ENCODE measurements around the gene GALNT17. TPM values are rescaled to one million over a fixed set of nuclear protein-coding genes. Genes with fewer than 3 reads are reported as not detected.

The GALNT17 gene
- total RNA-seq, 5 donors from 2014 or later (not counting 1 experiment from before 2014, with no cell fraction given): 0.09 to 0.20 TPM; not detected in 3

DNA sequence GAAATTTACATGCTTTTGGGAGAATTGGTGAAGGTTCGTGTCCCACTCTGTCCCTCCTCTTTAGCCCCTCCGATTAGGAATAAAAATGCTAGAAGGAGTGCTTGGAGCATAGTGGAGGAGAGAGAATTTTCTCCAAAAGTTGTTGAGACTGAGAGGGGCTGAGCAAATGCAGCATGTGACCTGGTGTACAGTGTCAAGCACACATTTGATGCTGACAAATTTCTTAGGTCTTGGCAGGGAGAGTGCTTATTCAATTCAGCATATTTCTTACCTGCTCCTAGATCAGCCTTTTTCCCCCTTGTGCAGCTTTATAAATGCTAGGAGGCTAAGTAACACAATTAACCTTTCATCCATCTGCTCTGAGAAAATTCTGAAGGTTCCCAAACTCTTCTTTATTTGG, 189.0 kb downstream of the GALNT17 start:
- Mint-ChIP-seq H3K4me1 (no peaks in the 10 kb centered on the region), H3K4me3 (no peak overlapping the region)
- POLR2A ChIA-PET: no interaction called here

DNA sequence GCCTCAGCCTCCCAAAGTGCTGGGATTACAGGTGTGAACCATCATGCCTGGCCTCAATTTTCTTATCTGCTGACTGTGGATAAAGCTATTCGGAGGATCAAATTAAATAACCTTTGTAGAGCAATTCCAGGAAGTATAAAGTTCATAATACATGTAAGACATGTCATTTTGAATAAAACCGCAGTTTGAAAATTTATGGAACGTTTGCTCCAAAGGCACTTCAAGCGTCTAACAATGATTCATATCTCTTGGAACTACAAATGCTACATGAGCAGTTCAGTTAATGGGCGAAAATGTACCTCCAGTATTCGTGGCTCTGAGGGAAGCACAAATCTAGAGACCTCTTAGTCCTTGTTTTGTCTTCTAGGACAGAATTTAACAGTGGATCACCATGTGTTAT, 190.3 kb downstream of the GALNT17 start:
- Histone ChIP-seq H3K36me3 (ENCODE audit: control insufficient read depth in 2 of 2, extremely low read depth in 1 of 2, insufficient read depth in 1 of 2, low read length in 1 of 2) (no peaks in the 10 kb centered on the region), H3K4me1 (ENCODE audit: control insufficient read depth in 1 of 2, extremely low read depth in 1 of 2, insufficient read depth in 2 of 2, low read length in 2 of 2) (no peaks in the 10 kb centered on the region), H3K27ac (ENCODE audit: low read length) (no peak overlapping the region), H3K9me3 (no peaks in the 10 kb centered on the region), H3K4me3 (ENCODE audit: control insufficient read depth in 1 of 2, extremely low read depth in 1 of 2, low read length in 1 of 2) (no peak overlapping the region), H3K27me3 (replicated peaks in 1 of 2; ENCODE audit: control insufficient read depth in 2 of 2, extremely low read depth in 1 of 2, insufficient read depth in 2 of 2, low read length in 1 of 2) (no peaks in the 10 kb centered on the region)
- Mint-ChIP-seq H3K27ac (no peak overlapping the region), H3K36me3 (no peaks in the 10 kb centered on the region), H3K4me1 (no peaks in the 10 kb centered on the region), H3K27me3 (no peaks in the 10 kb centered on the region), H3K9me3 (peaks cover 14 to 28% (median 14%) of the 10 kb centered on the region in 3 donors), H3K4me3 (no peak overlapping the region)
- POLR2A ChIA-PET: no interaction called here
- no peak for ATAC-seq (replicated peaks in 1 of 4)
- 77% methylated on average over 5 of the region's 6 CpGs for WGBS (ENCODE audit: insufficient coverage)
- CTCF ChIA-PET: no interaction called here
- no peak for DNase-seq

More for the DNA sequence above, 189.0 kb downstream of the GALNT17 start:
- ATAC-seq (replicated peaks in 1 of 4): no peak
- Histone ChIP-seq H3K9me3 (no peaks in the 10 kb centered on the region), H3K27ac (ENCODE audit: low read length) (no peak overlapping the region), H3K4me1 (ENCODE audit: control insufficient read depth in 1 of 2, extremely low read depth in 1 of 2, insufficient read depth in 2 of 2, low read length in 2 of 2) (no peaks in the 10 kb centered on the region), H3K36me3 (ENCODE audit: control insufficient read depth in 2 of 2, extremely low read depth in 1 of 2, insufficient read depth in 1 of 2, low read length in 1 of 2) (no peaks in the 10 kb centered on the region), H3K4me3 (ENCODE audit: control insufficient read depth in 1 of 2, extremely low read depth in 1 of 2, low read length in 1 of 2) (no peak overlapping the region), H3K27me3 (replicated peaks in 1 of 2; ENCODE audit: control insufficient read depth in 2 of 2, extremely low read depth in 1 of 2, insufficient read depth in 2 of 2, low read length in 1 of 2) (no peaks in the 10 kb centered on the region)
- Mint-ChIP-seq H3K27me3 (no peaks in the 10 kb centered on the region), H3K9me3 (peaks cover 14 to 33% (median 14%) of the 10 kb centered on the region in 3 donors), H3K36me3 (no peaks in the 10 kb centered on the region), H3K27ac (no peak overlapping the region)
- CTCF ChIA-PET: no interaction called here
- WGBS (ENCODE audit: insufficient coverage): no CpG with 5 or more reads among the region's 2 CpGs
- DNase-seq: no peak

DNA sequence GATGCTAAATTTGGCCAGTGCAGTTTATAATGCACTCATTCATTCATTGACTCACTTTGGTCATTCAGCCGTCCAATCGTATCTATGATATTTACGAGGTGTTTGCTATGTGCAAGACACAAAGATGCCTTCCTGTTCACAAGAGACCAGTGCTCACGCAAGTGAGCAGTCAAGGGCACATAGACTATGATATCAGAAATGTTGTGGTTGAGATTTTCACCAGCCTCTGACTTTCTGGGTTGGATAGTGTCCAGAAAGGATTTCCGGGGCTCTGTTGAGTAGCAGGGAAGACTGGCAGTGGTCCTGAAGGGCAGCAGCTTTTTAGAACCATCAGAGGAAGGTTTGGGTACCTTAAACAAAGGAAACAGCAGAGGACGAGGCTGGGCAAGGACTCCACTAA, 191.8 kb downstream of the GALNT17 start:
- ChIA-PET CTCF (no interaction called here), POLR2A (interaction anchor here in 1 of 2 donors (0.6 kb wide), 1 partner anchor 92 kb away, joined by 5 read pairs; no protein-coding TSS in a partner anchor)
- Mint-ChIP-seq H3K27ac (no peak overlapping the region), H3K9me3 (peaks cover 17 to 28% (median 19%) of the 10 kb centered on the region in 3 donors), H3K4me3 (no peak overlapping the region), H3K27me3 (no peaks in the 10 kb centered on the region), H3K36me3 (no peaks in the 10 kb centered on the region), H3K4me1 (no peaks in the 10 kb centered on the region)
- no peak overlapping the region for H3K4me3 ChIP-seq (ENCODE audit: control insufficient read depth in 1 of 2, extremely low read depth in 1 of 2, low read length in 1 of 2)
- ATAC-seq (replicated peaks in 1 of 4): no peak
- no peaks in the 10 kb centered on the region for H3K9me3 ChIP-seq
- no peak overlapping the region for H3K27ac ChIP-seq (ENCODE audit: low read length)
- no peaks in the 10 kb centered on the region for H3K36me3 ChIP-seq (ENCODE audit: control insufficient read depth in 2 of 2, extremely low read depth in 1 of 2, insufficient read depth in 1 of 2, low read length in 1 of 2)
- WGBS (ENCODE audit: insufficient coverage): 85% methylated on average over 5 of the region's 6 CpGs
- H3K27me3 ChIP-seq (replicated peaks in 1 of 2; ENCODE audit: control insufficient read depth in 2 of 2, extremely low read depth in 1 of 2, insufficient read depth in 2 of 2, low read length in 1 of 2): no peaks in the 10 kb centered on the region
- H3K4me1 ChIP-seq (ENCODE audit: control insufficient read depth in 1 of 2, extremely low read depth in 1 of 2, insufficient read depth in 2 of 2, low read length in 2 of 2): no peaks in the 10 kb centered on the region
- no peak for DNase-seq

DNA sequence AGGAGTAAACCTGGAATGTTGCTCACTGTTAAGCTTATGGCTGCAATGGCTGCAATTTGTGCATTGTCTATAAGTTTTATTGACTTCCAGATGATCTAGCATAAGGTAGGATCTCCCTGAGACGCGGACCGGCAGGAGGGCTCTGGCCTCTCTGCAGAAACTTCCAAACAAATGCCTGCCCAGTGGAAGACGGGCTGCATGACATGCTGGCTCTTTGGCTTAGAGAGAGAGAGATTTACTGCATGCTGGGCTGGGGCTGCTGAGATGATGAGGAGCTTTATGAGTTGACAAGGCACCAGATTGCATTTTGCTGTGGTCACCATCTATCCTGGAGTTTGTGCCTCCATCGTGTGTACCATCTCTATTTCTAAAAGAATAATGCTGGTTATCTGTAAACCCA, 193.2 kb downstream of the GALNT17 start:
- no peak overlapping the region for H3K27ac ChIP-seq (ENCODE audit: low read length)
- 100% methylated on average over 4 of the region's 5 CpGs for WGBS (ENCODE audit: insufficient coverage)
- no peak for ATAC-seq (replicated peaks in 1 of 4)
- no peak overlapping the region for H3K27ac Mint-ChIP-seq
- no peak for DNase-seq
- H3K4me3 Mint-ChIP-seq: no peak overlapping the region
- no peaks in the 10 kb centered on the region for H3K36me3 ChIP-seq (ENCODE audit: control insufficient read depth in 2 of 2, extremely low read depth in 1 of 2, insufficient read depth in 1 of 2, low read length in 1 of 2)
- no peaks in the 10 kb centered on the region for H3K4me1 ChIP-seq (ENCODE audit: control insufficient read depth in 1 of 2, extremely low read depth in 1 of 2, insufficient read depth in 2 of 2, low read length in 2 of 2)
- ChIA-PET POLR2A (no interaction called here), CTCF (interaction anchor here in 1 of 2 donors (0.6 kb wide), 1 partner anchor 376 kb away, joined by 3 read pairs; no protein-coding TSS in a partner anchor)
- H3K27me3 Mint-ChIP-seq: no peaks in the 10 kb centered on the region
- H3K27me3 ChIP-seq (replicated peaks in 1 of 2; ENCODE audit: control insufficient read depth in 2 of 2, extremely low read depth in 1 of 2, insufficient read depth in 2 of 2, low read length in 1 of 2): no peaks in the 10 kb centered on the region
- peaks cover 11 to 21% (median 14%) of the 10 kb centered on the region in 3 donors for H3K9me3 Mint-ChIP-seq
- H3K36me3 Mint-ChIP-seq: no peaks in the 10 kb centered on the region
- no peaks in the 10 kb centered on the region for H3K9me3 ChIP-seq
- no peaks in the 10 kb centered on the region for H3K4me1 Mint-ChIP-seq
- no peak overlapping the region for H3K4me3 ChIP-seq (ENCODE audit: control insufficient read depth in 1 of 2, extremely low read depth in 1 of 2, low read length in 1 of 2)

DNA sequence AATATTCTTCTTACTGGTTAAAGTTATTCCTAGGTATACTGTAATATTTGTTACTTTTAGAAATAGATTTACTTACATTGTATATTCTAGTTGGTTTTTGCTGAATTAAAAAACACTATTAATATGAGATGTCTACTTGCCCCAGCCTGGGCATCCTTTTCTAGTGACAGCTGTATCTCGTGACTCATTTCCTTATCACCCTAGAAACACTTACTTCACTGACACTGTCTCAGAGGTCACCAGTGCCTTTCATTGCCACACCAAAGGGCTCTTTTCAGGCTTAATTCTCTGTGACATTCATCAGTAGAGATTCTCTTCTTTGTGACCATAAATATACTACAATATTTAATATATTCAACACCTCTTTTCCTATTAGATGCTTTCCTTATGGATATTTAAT, 194.7 kb downstream of the GALNT17 start:
- H3K36me3 ChIP-seq (ENCODE audit: control insufficient read depth in 2 of 2, extremely low read depth in 1 of 2, insufficient read depth in 1 of 2, low read length in 1 of 2): no peaks in the 10 kb centered on the region
- H3K9me3 Mint-ChIP-seq: peaks cover 17 to 26% (median 18%) of the 10 kb centered on the region in 3 donors
- no peak overlapping the region for H3K27ac Mint-ChIP-seq
- ChIA-PET CTCF (no interaction called here), POLR2A (no interaction called here)
- no peaks in the 10 kb centered on the region for H3K4me1 Mint-ChIP-seq
- DNase-seq (no peak), ATAC-seq (replicated peaks in 1 of 4) (no peak)
- 57% methylated on average over 1 of the region's 1 CpG for WGBS (ENCODE audit: insufficient coverage)
- H3K4me3 Mint-ChIP-seq: no peak overlapping the region
- no peaks in the 10 kb centered on the region for H3K36me3 Mint-ChIP-seq
- H3K4me1 ChIP-seq (ENCODE audit: control insufficient read depth in 1 of 2, extremely low read depth in 1 of 2, insufficient read depth in 2 of 2, low read length in 2 of 2): no peaks in the 10 kb centered on the region
- H3K4me3 ChIP-seq (ENCODE audit: control insufficient read depth in 1 of 2, extremely low read depth in 1 of 2, low read length in 1 of 2): no peak overlapping the region
- H3K27ac ChIP-seq (ENCODE audit: low read length): no peak overlapping the region
- H3K27me3 Mint-ChIP-seq: no peaks in the 10 kb centered on the region
- H3K27me3 ChIP-seq (replicated peaks in 1 of 2; ENCODE audit: control insufficient read depth in 2 of 2, extremely low read depth in 1 of 2, insufficient read depth in 2 of 2, low read length in 1 of 2): no peaks in the 10 kb centered on the region
- no peaks in the 10 kb centered on the region for H3K9me3 ChIP-seq

DNA sequence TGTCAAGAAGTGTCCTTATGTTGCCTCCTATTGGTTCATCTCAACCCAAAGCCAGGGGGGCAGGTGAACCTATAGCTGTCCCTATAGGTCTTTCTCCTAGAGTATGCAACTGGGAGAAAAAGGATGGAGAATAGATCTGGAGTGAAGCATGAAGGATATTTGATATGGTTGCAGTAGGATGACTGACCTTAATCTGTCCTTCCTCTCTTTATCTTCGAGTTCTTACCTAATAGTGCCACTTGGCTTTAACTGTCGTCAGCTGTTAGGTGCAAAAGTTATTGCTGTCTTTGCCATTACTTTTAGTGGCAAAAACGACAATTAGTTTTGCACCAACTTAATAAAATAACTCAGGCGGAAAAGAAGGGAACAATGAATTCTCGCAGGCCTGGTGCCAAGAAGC, 196.0 kb downstream of the GALNT17 start:
- no peak overlapping the region for H3K27ac ChIP-seq (ENCODE audit: low read length)
- no peak for ATAC-seq (replicated peaks in 1 of 4)
- Mint-ChIP-seq H3K36me3 (no peaks in the 10 kb centered on the region), H3K4me3 (no peak overlapping the region), H3K4me1 (no peaks in the 10 kb centered on the region), H3K27me3 (no peaks in the 10 kb centered on the region), H3K9me3 (peaks cover 15 to 17% (median 16%) of the 10 kb centered on the region in 3 donors), H3K27ac (no peak overlapping the region)
- H3K4me1 ChIP-seq (ENCODE audit: control insufficient read depth in 1 of 2, extremely low read depth in 1 of 2, insufficient read depth in 2 of 2, low read length in 2 of 2): no peaks in the 10 kb centered on the region
- no peaks in the 10 kb centered on the region for H3K9me3 ChIP-seq
- 90% methylated on average over 3 of the region's 5 CpGs for WGBS (ENCODE audit: insufficient coverage)
- POLR2A ChIA-PET: no interaction called here
- no peak overlapping the region for H3K4me3 ChIP-seq (ENCODE audit: control insufficient read depth in 1 of 2, extremely low read depth in 1 of 2, low read length in 1 of 2)
- DNase-seq: no peak
- CTCF ChIA-PET: no interaction called here
- H3K27me3 ChIP-seq (replicated peaks in 1 of 2; ENCODE audit: control insufficient read depth in 2 of 2, extremely low read depth in 1 of 2, insufficient read depth in 2 of 2, low read length in 1 of 2): no peaks in the 10 kb centered on the region
- no peaks in the 10 kb centered on the region for H3K36me3 ChIP-seq (ENCODE audit: control insufficient read depth in 2 of 2, extremely low read depth in 1 of 2, insufficient read depth in 1 of 2, low read length in 1 of 2)

DNA sequence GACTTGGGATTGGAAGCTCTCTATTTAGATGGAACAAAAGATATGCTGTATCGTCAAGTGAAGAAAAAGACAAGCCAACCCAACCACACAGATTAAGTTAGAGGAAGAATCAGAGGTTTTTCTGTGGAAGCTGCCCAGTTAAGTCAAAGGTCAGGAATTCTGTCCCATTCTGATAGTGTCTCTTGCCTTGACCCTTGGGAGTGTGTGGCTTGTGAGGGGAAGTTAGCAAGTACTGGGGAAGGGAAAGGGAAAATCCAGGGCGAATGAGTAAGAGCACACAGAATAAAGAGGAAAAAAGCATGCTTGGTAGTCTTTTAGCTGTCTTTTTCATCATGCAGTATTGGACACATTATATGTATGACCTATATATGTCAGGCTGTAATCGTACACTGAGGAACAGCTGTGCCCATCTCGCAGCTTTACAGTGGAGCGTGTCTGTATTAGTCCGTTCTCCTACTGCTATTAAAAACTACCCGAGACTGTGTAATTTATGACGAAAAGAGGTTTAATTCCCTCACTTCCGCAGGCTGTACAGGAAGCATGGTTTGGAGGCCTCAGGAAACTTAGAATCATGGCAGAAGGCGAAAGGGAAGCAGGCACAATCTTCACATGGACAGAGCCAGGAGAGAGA, 197.2 kb downstream of the GALNT17 start:
- POLR2A ChIA-PET: no interaction called here
- Mint-ChIP-seq H3K36me3 (no peaks in the 10 kb centered on the region), H3K4me1 (no peaks in the 10 kb centered on the region), H3K9me3 (peaks cover 13 to 18% (median 14%) of the 10 kb centered on the region in 3 donors), H3K4me3 (no peak overlapping the region), H3K27me3 (no peaks in the 10 kb centered on the region), H3K27ac (no peak overlapping the region)
- Histone ChIP-seq H3K27me3 (replicated peaks in 1 of 2; ENCODE audit: control insufficient read depth in 2 of 2, extremely low read depth in 1 of 2, insufficient read depth in 2 of 2, low read length in 1 of 2) (no peaks in the 10 kb centered on the region), H3K4me1 (ENCODE audit: control insufficient read depth in 1 of 2, extremely low read depth in 1 of 2, insufficient read depth in 2 of 2, low read length in 2 of 2) (no peaks in the 10 kb centered on the region), H3K27ac (ENCODE audit: low read length) (no peak overlapping the region), H3K4me3 (ENCODE audit: control insufficient read depth in 1 of 2, extremely low read depth in 1 of 2, low read length in 1 of 2) (no peak overlapping the region), H3K36me3 (ENCODE audit: control insufficient read depth in 2 of 2, extremely low read depth in 1 of 2, insufficient read depth in 1 of 2, low read length in 1 of 2) (no peaks in the 10 kb centered on the region), H3K9me3 (no peaks in the 10 kb centered on the region)
- ATAC-seq (replicated peaks in 1 of 4) (no peak), DNase-seq (no peak)
- no CpG with 5 or more reads among the region's 10 CpGs for WGBS (ENCODE audit: insufficient coverage)
- CTCF ChIA-PET: no interaction called here
